LNCaP clone FGC (cell line): ENCODE measurements around the gene NMU.
A peak's percentile ranks its signal among the peaks of the same experiment; 100 is the strongest.
"Not testable (repeated sequence)": the region's sequence is repeated elsewhere in the genome, so short reads cannot be mapped to it uniquely, and the experiment has no call there.

Source experiments
- DNase-seq: peaks from one replicate; pipeline ENCODE4 v3.0.0-alpha.2; 2011; ENCODE audit warnings: low read depth
- H3K4me3 ChIP-seq: 2 replicates; pipeline ENCODE4 v1.5.1; 2011; ENCODE audit warnings: mild to moderate bottlenecking, low read depth, low read length, control low read depth
- CTCF ChIP-seq: IDR thresholded peaks from 2 replicates; pipeline ENCODE4 v1.5.1; 2012; ENCODE audit warnings: mild to moderate bottlenecking; ENCODE audit not compliant: control insufficient read depth, insufficient read depth; ENCODE audit errors: extremely low read depth

NMU gene

GRCh38 chr4:55635741-55636655, at the start of gene NMU:
TSS of gene NMU (minus strand) at chr4:55636298. CDS start at chr4:55636192, 106 bp downstream.
- H3K4me3 ChIP-seq, result peak within 1 kb of the TSS; percentile 58
- peak; percentile 36 for DNase-seq
- TF ChIP-seq CTCF, result peak; percentile 75

- no peak for DNase-seq
- no peak overlapping the region for H3K4me3 ChIP-seq
- no peak for TF ChIP-seq CTCF
These were observed 48.2 kb upstream of the NMU start for GRCh38 chr4:55684276-55684675.

- not testable (repeated sequence) for DNase-seq, H3K4me3 ChIP-seq
These were observed 46.7 kb upstream of the NMU start for GRCh38 chr4:55682797-55683196.

GRCh38 chr4:55682295-55682694, 46.2 kb upstream of the NMU start:
- no peak for DNase-seq
- no peak overlapping the region for H3K4me3 ChIP-seq
- TF ChIP-seq CTCF, result no peak

GRCh38 chr4:55681430-55681829, 45.3 kb upstream of the NMU start:
- no peak for DNase-seq
- no peak for TF ChIP-seq CTCF
- no peak overlapping the region for H3K4me3 ChIP-seq

- no peak for TF ChIP-seq CTCF
- H3K4me3 ChIP-seq, result no peak overlapping the region
- no peak for DNase-seq
These were observed 39.2 kb upstream of the NMU start for GRCh38 chr4:55675196-55675793.

- no peak for TF ChIP-seq CTCF
These were observed 37.3 kb upstream of the NMU start for GRCh38 chr4:55673424-55673823.

More at GRCh38 chr4:55673424-55673823, 37.3 kb upstream of the NMU start:
- no peak for DNase-seq
- no peak overlapping the region for H3K4me3 ChIP-seq
